Measurements from ENCODE around the gene FAM135A. TPM values are rescaled to one million over a fixed set of nuclear protein-coding genes. Genes with fewer than 3 reads are reported as not detected.

FAM135A gene
- total RNA-seq, 1 experiment from 2014 or later: 31.0 TPM

DNA sequence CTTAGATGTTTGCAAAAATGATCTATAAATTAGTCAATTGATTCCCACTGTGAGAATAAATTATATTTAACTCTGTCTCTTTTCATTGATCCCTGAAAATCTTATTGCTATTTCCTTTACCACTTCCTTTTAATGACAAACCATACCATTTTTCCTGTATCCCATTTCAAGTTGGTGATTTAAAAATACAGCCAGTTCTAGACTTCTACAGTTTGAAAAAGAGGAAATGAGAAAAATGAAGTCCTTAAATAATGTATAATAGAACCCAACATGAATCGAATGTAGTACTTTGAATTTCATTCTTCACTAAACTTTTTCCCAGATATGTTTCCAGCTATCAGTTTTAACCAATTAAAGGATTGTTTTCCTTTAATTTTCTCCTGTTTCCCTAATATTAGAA lies 124.0 kb downstream of the FAM135A start:
- Mint-ChIP-seq H3K27me3 (ENCODE audit: low read depth) (no peaks in the 10 kb centered on the region), H3K36me3 (ENCODE audit: insufficient read depth in 1 of 3, low read depth in 3 of 3) (peaks cover 9 to 17% (median 17%) of the 10 kb centered on the region in 3 experiments; a peak in 6 of 7 replicates), H3K27ac (no peak overlapping the region), H3K4me1 (no peaks in the 10 kb centered on the region), H3K4me3 (no peak overlapping the region), H3K9me3 (no peaks in the 10 kb centered on the region)
- no peaks in the 10 kb centered on the region for H3K23me2 ChIP-seq (ENCODE audit: insufficient read length, low read depth, low read length, poor library complexity, severe bottlenecking)
- no peak overlapping the region for H2AFZ ChIP-seq (ENCODE audit: low read length)
- H2BK20ac ChIP-seq (ENCODE audit: low read depth, low read length, poor library complexity, severe bottlenecking): no peak overlapping the region
- no peaks in the 10 kb centered on the region for H3K4me1 ChIP-seq (ENCODE audit: insufficient read depth, low read length)
- H3K4me2 ChIP-seq (ENCODE audit: insufficient read depth, insufficient read length, low read length): no peak overlapping the region
- H3K18ac ChIP-seq (ENCODE audit: insufficient read length, low read depth, low read length): no peak overlapping the region
- H4K20me1 ChIP-seq (ENCODE audit: control insufficient read depth, insufficient read depth, insufficient read length): no peaks in the 10 kb centered on the region
- H2BK5ac ChIP-seq (ENCODE audit: insufficient read length, low read length): no peak overlapping the region
- no peaks in the 10 kb centered on the region for H3K79me2 ChIP-seq (ENCODE audit: insufficient read depth, low read length)
- no peak overlapping the region for H2BK15ac ChIP-seq (ENCODE audit: low read depth, low read length)
- H3T11ph ChIP-seq (ENCODE audit: low read length): no peak overlapping the region
- no peak overlapping the region for H4K8ac ChIP-seq (replicated peaks; ENCODE audit: insufficient read length, low read depth, low read length)
- no peak overlapping the region for H4K5ac ChIP-seq (ENCODE audit: insufficient read length, low read depth, low read length)
- H3K27me3 ChIP-seq (ENCODE audit: insufficient read depth, low read length): no peaks in the 10 kb centered on the region
- H3K79me1 ChIP-seq (ENCODE audit: insufficient read depth, low read depth, low read length, poor library complexity, severe bottlenecking): no peaks in the 10 kb centered on the region
- WGBS (ENCODE audit: extremely low coverage, insufficient read length, low lambda C conversion rate): no CpG with 5 or more reads among the region's 1 CpG
- no peak for DNase-seq
- H3K56ac ChIP-seq (ENCODE audit: insufficient read length, low read depth, low read length): no peak overlapping the region
- H3K14ac ChIP-seq (ENCODE audit: insufficient read depth, low read length): no peak overlapping the region
- H2AK5ac ChIP-seq (ENCODE audit: insufficient read length, low read length): no peak overlapping the region
- H3K23ac ChIP-seq (ENCODE audit: insufficient read length, low read depth, low read length): no peak overlapping the region
- H3K27ac ChIP-seq (ENCODE audit: insufficient read length, low read depth, low read length): no peak overlapping the region
- no peak overlapping the region for H2BK120ac ChIP-seq (ENCODE audit: low read depth, low read length, poor library complexity, severe bottlenecking)
- no peak overlapping the region for H3K4ac ChIP-seq (ENCODE audit: low read depth, low read length)
- TF ChIP-seq, protein P1, sequence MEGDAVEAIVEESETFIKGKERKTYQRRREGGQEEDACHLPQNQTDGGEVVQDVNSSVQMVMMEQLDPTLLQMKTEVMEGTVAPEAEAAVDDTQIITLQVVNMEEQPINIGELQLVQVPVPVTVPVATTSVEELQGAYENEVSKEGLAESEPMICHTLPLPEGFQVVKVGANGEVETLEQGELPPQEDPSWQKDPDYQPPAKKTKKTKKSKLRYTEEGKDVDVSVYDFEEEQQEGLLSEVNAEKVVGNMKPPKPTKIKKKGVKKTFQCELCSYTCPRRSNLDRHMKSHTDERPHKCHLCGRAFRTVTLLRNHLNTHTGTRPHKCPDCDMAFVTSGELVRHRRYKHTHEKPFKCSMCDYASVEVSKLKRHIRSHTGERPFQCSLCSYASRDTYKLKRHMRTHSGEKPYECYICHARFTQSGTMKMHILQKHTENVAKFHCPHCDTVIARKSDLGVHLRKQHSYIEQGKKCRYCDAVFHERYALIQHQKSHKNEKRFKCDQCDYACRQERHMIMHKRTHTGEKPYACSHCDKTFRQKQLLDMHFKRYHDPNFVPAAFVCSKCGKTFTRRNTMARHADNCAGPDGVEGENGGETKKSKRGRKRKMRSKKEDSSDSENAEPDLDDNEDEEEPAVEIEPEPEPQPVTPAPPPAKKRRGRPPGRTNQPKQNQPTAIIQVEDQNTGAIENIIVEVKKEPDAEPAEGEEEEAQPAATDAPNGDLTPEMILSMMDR (conservative IDR thresholded peaks at IDR 0.05): no peak
- H2BK12ac ChIP-seq (ENCODE audit: insufficient read length, low read depth, low read length): no peak overlapping the region
- H4K91ac ChIP-seq (ENCODE audit: insufficient read length, low read depth, low read length): no peak overlapping the region
- no peak overlapping the region for H3K9ac ChIP-seq (ENCODE audit: extremely low read depth, insufficient read length, low read length)
- H3K9me3 ChIP-seq (ENCODE audit: control insufficient read depth, low read depth, low read length): no peaks in the 10 kb centered on the region
